Stimulated activated CD8-positive, alpha-beta memory T cell treated with anti-CD3 and anti-CD28 coated beads, Interleukin-4, amount 100 ng/mL, for 24 hours (primary cell): Measurements from ENCODE around the gene XPO1.
A peak's percentile ranks its signal among the peaks of the same experiment; 100 is the strongest.
"Not testable (repeated sequence)": the region's sequence is repeated elsewhere in the genome, so short reads cannot be mapped to it uniquely, and the experiment has no call there.

ENCODE experiments used
- DNase-seq: peaks from one replicate; pipeline ENCODE4 v3.0.0-alpha.2; 2020; ENCODE audit warnings: low read depth

The XPO1 gene

GRCh38 chr2:61536180-61536571, 2.0 kb downstream of the XPO1 start:
- no peak for DNase-seq

GRCh38 chr2:61535449-61535848, 2.7 kb downstream of the XPO1 start:
- DNase-seq, result no peak

DNA sequence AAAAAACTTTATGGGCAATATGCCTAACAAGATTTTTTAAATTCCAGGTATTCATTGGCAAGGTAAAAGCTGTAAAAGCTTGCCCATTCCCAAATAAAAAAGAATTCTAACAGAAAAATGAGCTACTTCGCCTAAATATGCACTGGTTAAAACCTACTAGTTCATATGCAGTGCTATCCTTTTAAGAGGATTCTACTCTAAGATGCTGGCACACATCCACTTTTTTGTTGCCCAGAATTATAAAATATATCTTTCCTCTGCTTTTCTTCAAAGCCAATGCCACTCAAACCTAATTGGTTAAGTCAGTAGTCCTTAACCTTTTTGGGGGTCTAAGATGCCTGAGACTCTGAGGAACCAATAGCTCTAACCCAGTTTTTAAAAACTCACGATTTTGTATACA, 3.2 kb downstream of the XPO1 start:
- DNase-seq, result no peak

GRCh38 chr2:61530749-61531148, 7.4 kb downstream of the XPO1 start:
- DNase-seq, result no peak

DNA sequence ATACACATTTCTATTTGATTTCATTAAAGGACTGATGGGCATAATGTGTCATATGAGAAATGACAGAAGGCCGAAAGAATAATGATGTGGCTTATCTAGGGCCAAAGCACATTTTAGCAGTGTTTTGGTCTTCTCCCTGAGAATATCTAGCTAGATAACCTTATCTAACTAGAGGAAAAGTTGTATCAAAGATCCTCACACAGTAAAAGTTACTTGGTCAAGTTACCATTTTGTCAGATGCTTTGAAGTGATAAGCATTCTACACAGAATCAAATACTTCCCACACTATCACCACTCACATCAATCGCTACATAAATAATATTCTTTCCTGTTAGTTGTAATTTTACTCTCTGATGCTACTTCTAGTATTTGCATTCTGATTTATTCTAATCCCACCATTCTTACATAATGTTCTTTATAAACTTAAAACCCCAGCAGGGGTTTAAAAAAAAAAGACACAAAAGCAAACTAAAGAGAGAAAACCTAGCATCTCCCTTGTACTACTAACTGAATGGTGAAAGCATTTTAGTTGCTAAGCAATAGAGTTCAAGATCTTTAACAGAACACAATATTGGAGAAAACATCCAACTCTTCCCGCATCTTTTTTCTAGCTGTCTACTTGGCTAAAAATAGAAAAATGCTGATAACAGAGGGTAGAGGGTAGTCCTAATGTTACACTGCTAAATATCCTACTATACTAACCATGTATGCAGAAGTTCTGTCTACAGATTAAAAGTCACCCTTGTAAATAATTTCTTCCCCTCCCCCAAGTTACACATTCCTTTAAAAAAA, 8.0 kb downstream of the XPO1 start:
- no peak for DNase-seq

GRCh38 chr2:61520261-61520660, 17.9 kb downstream of the XPO1 start:
- no peak for DNase-seq

GRCh38 chr2:61512768-61513398, 25.3 kb downstream of the XPO1 start:
- DNase-seq, result no peak

DNA sequence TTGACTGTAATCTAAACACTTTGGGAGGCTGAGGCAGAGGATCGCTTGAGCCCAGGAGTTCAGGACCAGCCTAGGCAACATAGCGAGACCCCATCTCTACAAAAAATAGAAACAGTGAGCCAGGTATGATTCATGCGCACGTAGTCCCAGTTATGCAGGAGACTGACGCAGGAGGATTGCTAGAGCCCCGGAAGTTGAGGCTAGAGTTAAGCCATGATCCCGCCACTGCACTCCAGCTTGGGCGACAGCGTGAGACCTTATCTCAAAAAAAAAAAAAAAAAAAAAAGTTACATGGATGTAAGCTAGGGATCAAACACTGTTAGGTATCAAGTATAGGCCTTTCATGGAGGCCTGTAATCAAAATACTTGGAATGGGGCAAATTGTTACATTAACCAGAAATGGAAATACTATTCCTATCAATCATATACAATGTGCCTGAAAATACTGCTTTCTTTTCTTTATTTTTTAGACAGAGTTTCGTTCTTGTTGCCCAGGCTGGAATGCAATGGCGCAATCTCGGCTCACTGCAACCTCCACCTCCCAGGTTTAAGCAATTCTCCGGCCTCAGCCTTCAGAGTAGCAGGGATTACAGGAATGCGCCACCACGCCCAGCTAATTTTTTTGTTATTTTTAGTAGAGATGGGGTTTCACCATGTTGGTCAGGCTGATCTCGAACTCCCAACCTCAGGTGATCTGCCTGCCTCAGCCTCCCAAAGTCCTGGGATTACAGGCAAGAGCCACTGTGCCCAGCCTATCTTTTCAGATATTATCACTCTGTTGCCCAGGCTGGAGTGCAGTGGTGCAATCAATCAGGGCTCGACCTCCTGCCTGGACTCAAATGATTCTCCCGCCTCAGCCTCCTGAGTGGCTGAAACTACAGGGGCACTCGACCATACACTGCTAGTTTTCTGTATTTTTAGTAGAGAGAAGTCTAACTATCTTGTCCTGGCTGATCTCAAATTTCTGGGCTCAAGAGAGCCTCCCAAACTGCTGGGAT, 27.2 kb downstream of the XPO1 start:
- DNase-seq, result no peak

- no peak for DNase-seq
Observed at GRCh38 chr2:61504949-61505348, 33.2 kb downstream of the XPO1 start.

DNA sequence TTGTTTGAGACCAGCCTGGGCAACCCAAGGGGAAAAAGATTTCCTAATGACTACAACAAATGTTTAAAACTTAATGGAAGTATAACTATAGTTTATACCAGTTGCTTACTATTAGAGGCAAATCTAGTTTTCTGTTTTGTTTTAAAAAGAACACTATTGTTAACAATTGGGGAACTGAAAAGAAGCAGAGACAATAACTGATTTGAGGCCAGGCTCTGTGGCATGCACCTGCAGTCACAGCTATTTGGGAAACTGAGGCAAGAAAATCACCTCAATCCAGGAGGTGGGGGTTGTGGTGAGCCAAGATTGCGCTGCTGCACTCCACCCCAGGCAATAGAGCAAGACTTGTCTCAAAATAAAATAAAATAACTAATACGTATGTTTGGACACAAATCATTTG, 39.1 kb downstream of the XPO1 start:
- no peak for DNase-seq

GRCh38 chr2:61493523-61493942, 44.6 kb downstream of the XPO1 start:
- no peak for DNase-seq

DNA sequence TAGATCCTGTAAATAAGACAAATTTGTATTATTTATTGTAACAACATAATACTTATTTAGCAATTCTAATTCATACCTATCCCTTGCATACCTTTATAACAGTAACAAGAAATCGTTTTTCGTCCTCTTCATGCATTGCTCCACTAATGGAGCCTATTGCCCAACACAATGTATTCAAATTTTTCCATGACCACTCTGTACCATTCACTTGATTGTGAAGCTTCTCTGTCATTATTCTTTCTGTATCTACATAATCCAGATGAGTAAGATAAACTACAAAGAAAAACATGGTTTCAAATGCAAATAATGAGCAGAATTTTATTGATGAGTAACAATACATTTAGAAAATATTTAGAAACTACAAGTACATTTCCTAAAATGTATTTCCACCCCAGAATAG, 45.7 kb downstream of the XPO1 start:
- no peak for DNase-seq

DNA sequence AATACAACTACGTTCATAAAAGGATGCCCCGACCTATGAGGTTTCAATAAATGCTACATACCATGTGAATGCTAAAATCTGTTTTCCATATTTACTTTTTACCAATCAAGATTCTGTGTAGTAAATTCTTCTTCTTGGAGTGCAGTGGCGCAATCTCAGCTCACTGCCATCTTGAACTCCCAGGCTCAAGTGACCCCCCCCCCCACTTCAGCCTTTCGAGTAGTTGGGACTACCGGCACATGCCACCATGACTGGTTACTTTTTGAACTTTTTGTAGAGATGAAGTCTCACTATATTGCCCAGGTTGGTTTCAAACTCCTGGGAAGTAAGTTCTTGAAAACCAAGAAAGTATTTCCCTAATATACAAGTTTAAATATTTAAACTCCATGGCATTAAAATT, 52.9 kb downstream of the XPO1 start:
- DNase-seq, result no peak

DNA sequence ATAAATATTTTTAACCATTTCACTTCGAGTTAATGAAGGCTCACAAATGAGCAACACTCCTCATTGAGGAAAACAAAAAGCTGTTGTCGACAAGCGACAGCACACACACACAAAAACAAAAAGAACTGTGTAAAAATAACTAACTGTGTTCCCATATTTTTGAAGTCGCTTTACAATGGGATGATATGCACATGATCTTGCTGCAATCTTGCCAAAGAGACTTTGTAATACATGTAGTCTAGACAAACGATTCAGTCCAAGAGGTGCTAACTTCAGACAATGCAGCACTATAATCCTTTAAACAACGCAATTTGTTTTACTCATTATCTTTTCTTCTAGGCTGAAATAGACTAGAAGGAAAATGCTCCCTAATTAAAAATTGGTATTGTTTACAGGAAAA, 60.1 kb downstream of the XPO1 start:
- DNase-seq, result no peak

DNA sequence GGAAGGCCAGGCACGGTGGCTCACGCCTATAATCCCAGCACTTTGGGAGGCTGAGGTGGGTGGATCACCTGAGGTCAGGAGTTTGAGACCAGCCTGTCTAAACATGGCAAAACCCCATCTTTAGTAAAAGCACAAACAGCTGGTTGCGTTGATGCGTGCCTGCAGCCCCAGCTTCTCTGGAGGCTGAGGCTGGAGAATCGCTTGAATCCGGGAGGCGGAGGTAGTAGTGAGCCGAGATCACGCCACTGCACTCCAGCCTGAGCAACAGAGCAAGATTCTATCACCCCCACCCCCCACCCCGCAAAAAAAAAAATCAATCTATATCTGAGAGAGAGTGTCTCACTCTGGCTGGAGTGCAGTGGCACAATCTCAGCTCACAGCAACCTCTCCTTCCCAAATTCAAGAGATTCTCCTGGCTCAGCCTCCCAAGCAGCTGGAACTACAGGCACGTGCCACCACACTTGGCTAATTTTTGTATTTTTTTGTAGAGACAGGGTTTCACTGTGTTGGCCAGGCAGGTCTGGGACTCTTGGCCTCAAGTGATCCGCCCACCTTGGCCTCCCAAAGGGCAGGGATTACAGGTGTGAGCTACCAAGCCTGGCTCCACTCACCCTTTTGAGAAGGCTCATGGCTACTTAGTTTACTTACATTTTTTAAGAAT, 61.1 kb downstream of the XPO1 start:
- not testable (repeated sequence) for DNase-seq

DNA sequence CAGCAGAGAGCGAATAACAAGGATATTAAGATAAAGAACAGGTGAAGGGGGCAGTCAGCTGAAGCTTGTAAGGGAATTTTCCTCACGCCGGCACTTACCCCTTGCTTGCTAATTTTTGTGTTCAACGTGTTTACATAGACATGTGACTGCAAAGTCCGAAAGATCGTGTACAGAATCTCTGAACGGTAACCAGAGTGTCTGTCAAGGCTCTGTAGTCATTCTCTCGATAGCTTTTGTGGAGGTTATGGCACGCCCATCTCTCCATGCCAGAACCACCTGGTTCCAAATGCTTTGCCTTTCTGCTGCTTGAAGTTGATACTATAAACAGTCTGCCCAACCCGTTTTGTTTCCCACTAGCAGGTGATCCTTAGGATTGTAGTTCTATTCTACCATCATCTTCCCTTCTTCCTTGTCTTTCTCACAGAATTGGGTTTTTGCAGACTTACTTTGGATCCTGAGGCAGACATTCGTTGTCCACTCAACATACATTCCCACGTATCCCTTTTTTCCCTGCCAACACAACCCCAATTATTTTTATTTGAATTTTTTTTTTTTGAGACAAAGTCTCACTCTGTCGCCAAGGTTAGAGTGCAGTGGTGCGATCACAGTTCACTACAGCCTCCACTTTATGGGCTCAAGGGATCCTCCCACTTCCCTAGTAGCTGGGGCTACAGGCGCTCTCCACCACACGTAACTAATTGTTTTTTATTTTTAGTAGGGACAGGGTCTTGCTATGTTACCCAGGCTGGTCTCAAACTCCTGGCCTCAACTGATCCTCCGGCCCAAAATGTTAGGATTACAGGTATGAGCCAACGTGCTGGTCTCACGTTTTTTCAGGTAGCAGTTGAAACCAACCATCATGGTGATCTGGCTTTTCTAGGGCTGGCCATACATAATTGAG, 66.0 kb downstream of the XPO1 start:
- no peak for DNase-seq

- DNase-seq, result peak; percentile 92
Observed at GRCh38 chr2:61470965-61471904, 66.9 kb downstream of the XPO1 start, which contains the start of gene USP34. TSS of gene USP34 (minus strand) at chr2:61471087. CDS start at chr2:61470692, 395 bp downstream.

DNA sequence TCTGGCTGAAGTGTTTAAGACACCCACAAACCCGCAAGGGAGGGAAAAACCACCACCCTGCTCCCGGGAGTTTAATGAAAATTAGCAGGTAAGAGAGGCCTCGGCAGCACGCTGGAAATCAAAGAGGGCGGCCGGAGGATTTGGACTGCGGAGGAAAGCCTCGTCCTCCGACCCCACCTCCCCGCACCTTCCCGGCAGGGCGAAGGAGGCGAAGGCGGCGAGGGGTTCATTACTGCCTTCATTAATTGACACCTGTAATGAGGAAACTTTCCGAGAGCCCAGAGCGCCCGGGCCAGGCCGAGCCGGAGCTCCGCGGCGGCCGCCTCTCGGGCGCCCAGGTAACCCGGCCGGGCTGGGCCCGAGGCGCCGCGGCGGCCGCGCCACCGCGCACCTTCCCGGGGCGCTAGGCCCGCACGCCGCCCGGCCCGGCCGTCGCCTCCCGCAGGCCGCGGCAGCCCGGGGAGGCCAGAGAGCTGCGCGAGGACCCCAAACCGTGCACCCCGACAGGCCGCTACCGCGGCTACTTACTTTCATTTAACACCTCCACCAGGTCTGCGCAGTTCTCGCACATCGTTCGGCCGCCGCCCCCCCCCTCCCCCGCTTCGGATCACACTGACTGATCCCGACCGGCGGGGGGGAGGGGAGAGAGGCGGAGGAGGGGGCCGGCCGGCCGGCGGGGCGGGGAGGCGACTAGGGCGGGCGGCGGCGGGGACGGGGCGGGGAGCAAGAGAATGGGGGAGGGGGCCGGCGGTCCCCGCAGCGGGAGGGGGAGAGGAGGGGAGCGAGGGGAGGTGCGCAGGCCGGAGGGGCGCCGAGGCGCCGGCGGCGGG, 67.8 kb downstream of the XPO1 start:
- DNase-seq, result peak; percentile 79
